OCI-LY3 (cell line): ENCODE measurements around the gene CARHSP1.
"Not testable (repeated sequence)": the region's sequence is repeated elsewhere in the genome, so short reads cannot be mapped to it uniquely, and the experiment has no call there.

Source experiments
- H2AFZ ChIP-seq: fragments of 200-600, 300-600 bp; shearing (Covaris generic); 2 replicates; pipeline ENCODE4 v1.6.0; 2014; ENCODE audit warnings: antibody characterized with exemption, low read depth, low read length
- H3K27ac ChIP-seq: fragments of 200-600, 300-600 bp; sonication (generic); 2 replicates; pipeline ENCODE4 v1.5.1; 2014; ENCODE audit warnings: mild to moderate bottlenecking, low read length, moderate library complexity, mixed read lengths
- H3K27me3 ChIP-seq: fragments of 200-600, 300-600 bp; sonication (generic); 2 replicates; pipeline ENCODE4 v1.6.1; 2014; ENCODE audit warnings: low read depth, low read length, mixed read lengths
- H3K36me3 ChIP-seq: fragments of 200-600, 300-600 bp; sonication (generic); replicated peaks from 2 replicates; pipeline ENCODE3; 2014; ENCODE audit warnings: low read depth, low read length, mixed read lengths
- H3K4me1 ChIP-seq: fragments of 300-600, 200-600 bp; sonication (generic); 2 replicates; pipeline ENCODE4 v1.6.1; 2014; ENCODE audit warnings: low read length, mixed read lengths
- H3K4me2 ChIP-seq: fragments of 200-600, 300-600 bp; sonication (generic); 2 replicates; pipeline ENCODE4 v1.6.1; 2014; ENCODE audit warnings: low read length, mixed read lengths
- H3K4me3 ChIP-seq: fragments of 300-600, 200-600 bp; sonication (generic); 2 replicates; pipeline ENCODE4 v1.5.1; 2014; ENCODE audit warnings: antibody characterized with exemption, mild to moderate bottlenecking, low read length, moderate library complexity
- H3K79me2 ChIP-seq: fragments of 300-600, 200-600 bp; shearing (Covaris generic); 2 replicates; pipeline ENCODE4 v1.6.1; 2014; ENCODE audit warnings: mild to moderate bottlenecking, low read length, mixed read lengths
- H3K9ac ChIP-seq: fragments of 300-600, 200-600 bp; shearing (Covaris generic); 2 replicates; pipeline ENCODE4 v1.6.0; 2014; ENCODE audit warnings: mild to moderate bottlenecking, low read length, moderate library complexity
- H3K9me3 ChIP-seq: fragments of 200-600, 300-600 bp; shearing (Covaris generic); 2 replicates; pipeline ENCODE4 v1.6.1; 2014; ENCODE audit warnings: low read length, mixed read lengths; ENCODE audit not compliant: insufficient read depth
- H4K20me1 ChIP-seq: fragments of 200-600, 300-600 bp; sonication (generic); 2 replicates; pipeline ENCODE4 v1.6.1; 2016; ENCODE audit warnings: low read length, mixed read lengths; ENCODE audit not compliant: insufficient read depth
- CTCF ChIP-seq: fragments of 200-600, 300-600 bp; sonication (generic); IDR thresholded peaks from 2 replicates; pipeline ENCODE4 v1.5.1; 2014; ENCODE audit warnings: antibody characterized with exemption, low read length, low read depth
- EZH2phosphoT487 ChIP-seq: fragments of 200-600 bp; shearing (Covaris generic); IDR thresholded peaks from 2 replicates; pipeline ENCODE4 v1.6.1; 2018; ENCODE audit warnings: antibody characterized with exemption, mixed run types, low read depth

The CARHSP1 gene

GRCh38 chr16:8880839-8881510 is 12.2 kb upstream of the CARHSP1 start:
- no peaks in the 10 kb centered on the region for H3K36me3 ChIP-seq
- no peak overlapping the region for H3K4me3 ChIP-seq
- H3K27me3 ChIP-seq = 0 out of 2 replicates have a peak, but pooled peaks cover 7% of the 10 kb centered on the region
- H3K9ac ChIP-seq = no peak overlapping the region
- no peak overlapping the region for H3K4me2 ChIP-seq
- H4K20me1 ChIP-seq = 0 out of 2 replicates have a peak, but pooled peaks cover 2% of the 10 kb centered on the region
- TF ChIP-seq EZH2phosphoT487 (no peak), CTCF (no peak)
- H3K79me2 ChIP-seq = no peaks in the 10 kb centered on the region
- no peak overlapping the region for H2AFZ ChIP-seq
- H3K27ac ChIP-seq = no peak overlapping the region
- no peaks in the 10 kb centered on the region for H3K9me3 ChIP-seq
- H3K4me1 ChIP-seq = peaks cover 11% of the 10 kb centered on the region

- H3K4me2 ChIP-seq = no peak overlapping the region
- no peaks in the 10 kb centered on the region for H4K20me1 ChIP-seq
- H3K27me3 ChIP-seq = no peaks in the 10 kb centered on the region; the same call in 1 of the 2 replicates
- no peak overlapping the region for H3K27ac ChIP-seq
- H3K36me3 ChIP-seq = no peaks in the 10 kb centered on the region
- H3K4me3 ChIP-seq = no peak overlapping the region
- no peak for TF ChIP-seq CTCF
- no peak for TF ChIP-seq EZH2phosphoT487
- H3K9ac ChIP-seq = no peak overlapping the region
- H2AFZ ChIP-seq = no peak overlapping the region
- no peaks in the 10 kb centered on the region for H3K9me3 ChIP-seq
- H3K79me2 ChIP-seq = no peaks in the 10 kb centered on the region
- peaks cover 11% of the 10 kb centered on the region for H3K4me1 ChIP-seq
Observed at GRCh38 chr16:8878523-8878911, 9.7 kb upstream of the CARHSP1 start.

GRCh38 chr16:8877894-8878522 is 9.2 kb upstream of the CARHSP1 start:
- H3K4me3 ChIP-seq = no peak overlapping the region
- H3K4me2 ChIP-seq = no peak overlapping the region; the same call in 1 of the 2 replicates
- no peaks in the 10 kb centered on the region; the same call in 1 of the 2 replicates for H3K27me3 ChIP-seq
- H3K9ac ChIP-seq = no peak overlapping the region
- TF ChIP-seq CTCF (no peak), EZH2phosphoT487 (no peak)
- peaks cover 11% of the 10 kb centered on the region for H3K4me1 ChIP-seq
- no peak overlapping the region for H2AFZ ChIP-seq
- no peaks in the 10 kb centered on the region for H3K9me3 ChIP-seq
- H3K36me3 ChIP-seq = no peaks in the 10 kb centered on the region
- H3K79me2 ChIP-seq = no peaks in the 10 kb centered on the region
- no peak overlapping the region for H3K27ac ChIP-seq
- no peaks in the 10 kb centered on the region for H4K20me1 ChIP-seq

GRCh38 chr16:8875317-8875716 is 6.5 kb upstream of the CARHSP1 start:
- not testable (repeated sequence) for H2AFZ ChIP-seq, H4K20me1 ChIP-seq, H3K79me2 ChIP-seq, H3K4me2 ChIP-seq, H3K36me3 ChIP-seq, H3K27me3 ChIP-seq, H3K9me3 ChIP-seq, H3K4me3 ChIP-seq, H3K27ac ChIP-seq, H3K9ac ChIP-seq
- H3K4me1 ChIP-seq = peaks cover 23% of the 10 kb centered on the region
